SH-SY5Y (cell line): ENCODE data around the gene MAST4.

Source experiments
- GATA2 ChIP-seq: IDR thresholded peaks from 2 replicates; pipeline ENCODE4 v1.6.1; 2011; ENCODE audit warnings: mild to moderate bottlenecking, low read depth, low read length
- GATA3 ChIP-seq: IDR thresholded peaks from 2 replicates; pipeline ENCODE4 v1.6.1; 2011; ENCODE audit warnings: low read depth, mild to moderate bottlenecking, low read length, moderate library complexity

GRCh38 chr5:66779528-66779927, 183.3 kb downstream of the MAST4 start:
- TF ChIP-seq GATA2, result no peak
- no peak for TF ChIP-seq GATA3
